WI38 (cell line): ENCODE measurements around the gene NFYA.
"Not testable (repeated sequence)": the region's sequence is repeated elsewhere in the genome, so short reads cannot be mapped to it uniquely, and the experiment has no call there.

Source experiments
- H3K4me3 ChIP-seq: 2 replicates; pipeline ENCODE4 v1.5.1; 2011; ENCODE audit warnings: low read depth, mild to moderate bottlenecking, control low read depth, low read length
- CTCF ChIP-seq: IDR thresholded peaks from 2 replicates; pipeline ENCODE4 v1.5.1; 2012; ENCODE audit warnings: low read depth, mild to moderate bottlenecking, control low read depth, low read length

The NFYA gene

DNA sequence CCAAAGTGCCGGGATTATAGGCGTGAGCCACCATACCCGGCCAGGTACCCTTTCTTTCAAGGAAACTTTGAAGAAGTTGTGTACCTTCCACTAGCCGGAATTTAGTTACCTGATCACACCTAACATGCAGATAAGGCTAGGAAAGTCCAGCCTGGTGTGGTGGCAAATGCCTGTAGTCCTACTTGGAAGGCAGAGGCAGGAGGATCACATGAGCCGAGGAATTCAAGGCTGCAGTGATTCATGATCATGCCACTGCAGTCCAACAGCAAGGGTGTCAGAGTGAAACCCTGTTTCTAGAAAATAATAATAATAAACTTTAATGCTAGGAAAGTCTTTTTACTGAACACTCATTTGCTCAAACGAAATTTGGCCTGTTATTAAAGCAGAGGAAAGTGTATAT, 21.0 kb downstream of the NFYA start:
- TF ChIP-seq CTCF, result no peak
- no peak overlapping the region for H3K4me3 ChIP-seq

GRCh38 chr6:41097467-41098090, 24.8 kb downstream of the NFYA start:
- no peak for TF ChIP-seq CTCF
- H3K4me3 ChIP-seq, result no peak overlapping the region

DNA sequence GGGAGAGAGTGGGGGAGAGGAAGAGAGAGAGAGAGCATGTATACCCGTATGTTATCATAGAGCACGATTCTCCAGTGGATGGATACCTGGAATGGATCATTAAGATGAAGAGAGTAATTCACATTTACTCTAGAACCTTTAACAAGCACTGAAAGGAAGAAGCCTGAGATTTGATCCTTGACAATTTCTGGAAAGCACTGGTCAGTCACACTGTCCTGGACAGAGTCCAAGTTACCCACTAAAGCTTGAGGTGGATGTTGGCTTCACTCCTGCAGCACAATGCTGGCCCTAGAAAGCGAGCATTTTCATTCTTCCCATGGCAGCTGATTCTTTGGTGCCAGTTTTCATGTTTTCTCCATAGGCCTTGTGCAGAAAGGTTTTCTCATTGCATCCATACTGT, 25.6 kb downstream of the NFYA start:
- no peak for TF ChIP-seq CTCF
- H3K4me3 ChIP-seq, result no peak overlapping the region

DNA sequence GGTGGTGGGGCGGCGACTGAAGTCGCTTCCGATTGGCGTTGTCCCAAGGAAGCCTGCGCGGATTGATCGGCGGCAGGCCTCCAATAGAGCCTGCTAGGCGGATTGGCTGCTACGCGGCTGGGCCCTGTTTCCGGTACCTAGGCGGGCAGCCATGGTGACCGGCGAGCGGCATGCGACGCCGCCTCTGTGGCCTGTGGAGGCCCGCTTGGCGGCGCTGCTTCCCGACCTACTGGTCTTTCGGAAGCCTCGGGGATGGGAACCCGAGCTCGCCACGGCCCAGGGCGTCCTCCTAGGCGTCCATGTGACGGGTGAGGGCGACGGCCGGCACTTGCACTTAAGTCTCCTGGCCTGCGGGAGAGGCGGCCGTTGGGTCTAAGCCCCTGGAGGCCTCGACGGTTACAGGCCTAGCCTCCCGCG, 28.1 kb downstream of the NFYA start:
- TF ChIP-seq CTCF, result no peak
- H3K4me3 ChIP-seq, result no peak overlapping the region

- H3K4me3 ChIP-seq, result no peak overlapping the region
- no peak for TF ChIP-seq CTCF
Measured at GRCh38 chr6:41103847-41104246, 31.1 kb downstream of the NFYA start.

- TF ChIP-seq CTCF, result no peak
- no peak overlapping the region for H3K4me3 ChIP-seq
Measured at GRCh38 chr6:41111017-41111416, 38.2 kb downstream of the NFYA start.

GRCh38 chr6:41115027-41115426, 42.3 kb downstream of the NFYA start:
- H3K4me3 ChIP-seq, result not testable (repeated sequence)

- H3K4me3 ChIP-seq, result no peak overlapping the region
Measured at GRCh38 chr6:41119508-41119907, 46.7 kb downstream of the NFYA start.

More at GRCh38 chr6:41119508-41119907, 46.7 kb downstream of the NFYA start:
- no peak for TF ChIP-seq CTCF
